ENCODE results near the gene SLC25A44. TPM values are rescaled to one million over a fixed set of nuclear protein-coding genes. Genes with fewer than 3 reads are reported as not detected.

Gene SLC25A44
- total RNA-seq, 1 experiment from 2014 or later: 40.2 TPM

GRCh38 chr1:156151093-156151688 is 42.7 kb upstream of the SLC25A44 start:
- Histone ChIP-seq H4K8ac (replicated peaks; ENCODE audit: insufficient read length, low read depth, low read length) (no peak overlapping the region), H3K27ac (ENCODE audit: insufficient read length, low read depth, low read length) (no peak overlapping the region), H2BK15ac (ENCODE audit: low read depth, low read length) (no peak overlapping the region), H2AK5ac (ENCODE audit: insufficient read length, low read length) (no peak overlapping the region), H3K4me2 (ENCODE audit: insufficient read depth, insufficient read length, low read length) (no peak overlapping the region), H4K91ac (ENCODE audit: insufficient read length, low read depth, low read length) (no peak overlapping the region), H4K5ac (ENCODE audit: insufficient read length, low read depth, low read length) (no peak overlapping the region), H3K79me1 (ENCODE audit: insufficient read depth, low read depth, low read length, poor library complexity, severe bottlenecking) (no peaks in the 10 kb centered on the region), H3K23ac (ENCODE audit: insufficient read length, low read depth, low read length) (no peak overlapping the region), H3K4ac (ENCODE audit: low read depth, low read length) (no peak overlapping the region), H3K9ac (ENCODE audit: extremely low read depth, insufficient read length, low read length) (no peak overlapping the region), H2BK20ac (ENCODE audit: low read depth, low read length, poor library complexity, severe bottlenecking) (no peak overlapping the region), H2BK120ac (ENCODE audit: low read depth, low read length, poor library complexity, severe bottlenecking) (no peak overlapping the region), H3K23me2 (ENCODE audit: insufficient read length, low read depth, low read length, poor library complexity, severe bottlenecking) (no peaks in the 10 kb centered on the region), H3K9me3 (ENCODE audit: control insufficient read depth, low read depth, low read length) (no peaks in the 10 kb centered on the region), H3T11ph (ENCODE audit: low read length) (no peak overlapping the region), H3K56ac (ENCODE audit: insufficient read length, low read depth, low read length) (no peak overlapping the region), H2BK12ac (ENCODE audit: insufficient read length, low read depth, low read length) (no peak overlapping the region), H2AFZ (ENCODE audit: low read length) (no peak overlapping the region), H2BK5ac (ENCODE audit: insufficient read length, low read length) (no peak overlapping the region), H3K27me3 (ENCODE audit: insufficient read depth, low read length) (no peaks in the 10 kb centered on the region), H3K14ac (ENCODE audit: insufficient read depth, low read length) (no peak overlapping the region), H3K4me1 (ENCODE audit: insufficient read depth, low read length) (peaks cover 27% of the 10 kb centered on the region), H3K79me2 (ENCODE audit: insufficient read depth, low read length) (no peaks in the 10 kb centered on the region), H4K20me1 (ENCODE audit: control insufficient read depth, insufficient read depth, insufficient read length) (no peaks in the 10 kb centered on the region), H3K18ac (ENCODE audit: insufficient read length, low read depth, low read length) (no peak overlapping the region)
- no CpG with 5 or more reads among the region's 6 CpGs for WGBS (ENCODE audit: extremely low coverage, insufficient read length, low lambda C conversion rate)
- Mint-ChIP-seq H3K4me1 (peaks cover 66 to 73% of the 10 kb centered on the region in 2 experiments), H3K27me3 (ENCODE audit: low read depth) (no peaks in the 10 kb centered on the region), H3K27ac (no peak overlapping the region), H3K9me3 (no peaks in the 10 kb centered on the region), H3K4me3 (no peak overlapping the region; a peak in 1 of 5 replicates), H3K36me3 (ENCODE audit: insufficient read depth in 1 of 3, low read depth in 3 of 3) (peaks cover 0 to 2% (median 0%) of the 10 kb centered on the region in 3 experiments; a peak in 1 of 7 replicates)
- TF ChIP-seq CTCF (conservative IDR thresholded peaks at IDR 0.05): no peak
- no peak for DNase-seq

Measured in H9 (cell line).